MM.1S (cell line): ENCODE measurements around the gene PARVA.

Experiments used
- DNase-seq: peaks from one replicate; pipeline ENCODE4 v3.0.0-alpha.2; 2015
- H2AFZ ChIP-seq: fragments of 300-600 bp; sonication (generic); 2 replicates; pipeline ENCODE4 v1.6.0; 2016; ENCODE audit warnings: antibody characterized with exemption, low read length
- H3F3A ChIP-seq: fragments of 300-600 bp; sonication (generic); 2 replicates; pipeline ENCODE4 v1.6.1; 2016; ENCODE audit warnings: mild to moderate bottlenecking, antibody characterized with exemption, low read length, moderate library complexity, mixed read lengths; ENCODE audit not compliant: insufficient read depth
- H3K27ac ChIP-seq: fragments of 300-600 bp; sonication (generic); 2 replicates; pipeline ENCODE4 v1.5.1; 2016; ENCODE audit warnings: mild to moderate bottlenecking, low read length
- H3K27me3 ChIP-seq: fragments of 300-600 bp; sonication (generic); replicated peaks from 2 replicates; pipeline ENCODE4 v1.6.0; 2016; ENCODE audit warnings: low read length; ENCODE audit not compliant: insufficient read depth
- H3K36me3 ChIP-seq: fragments of 300-600 bp; sonication (generic); replicated peaks from 2 replicates; pipeline ENCODE4 v1.6.1; 2016; ENCODE audit warnings: mild to moderate bottlenecking, low read length, mixed read lengths; ENCODE audit not compliant: insufficient read depth
- H3K4me1 ChIP-seq: fragments of 300-600 bp; sonication (generic); 2 replicates; pipeline ENCODE4 v1.6.1; 2016; ENCODE audit warnings: low read length, mixed read lengths
- H3K4me2 ChIP-seq: fragments of 300-600 bp; sonication (generic); 2 replicates; pipeline ENCODE4 v1.6.0; 2016; ENCODE audit warnings: low read depth, low read length
- H3K4me3 ChIP-seq: fragments of 300-600 bp; sonication (generic); 2 replicates; pipeline ENCODE4 v1.5.1; 2016; ENCODE audit warnings: low read length, mixed read lengths
- H3K79me2 ChIP-seq: fragments of 300-600 bp; sonication (generic); 2 replicates; pipeline ENCODE4 v1.6.1; 2016; ENCODE audit warnings: mixed run types, low read length, mixed read lengths
- H3K9ac ChIP-seq: fragments of 300-600 bp; sonication (generic); 2 replicates; pipeline ENCODE4 v1.6.1; 2016; ENCODE audit warnings: low read length, mixed read lengths
- H3K9me2 ChIP-seq: fragments of 300-600 bp; sonication (generic); replicated peaks from 2 replicates; pipeline ENCODE4 v1.6.1; 2016; ENCODE audit warnings: mild to moderate bottlenecking, low read length, mixed read lengths; ENCODE audit not compliant: insufficient read depth
- H3K9me3 ChIP-seq: fragments of 300-600 bp; sonication (generic); replicated peaks from 2 replicates; pipeline ENCODE4 v1.6.1; 2016; ENCODE audit warnings: mild to moderate bottlenecking, low read length, mixed read lengths; ENCODE audit not compliant: insufficient read depth
- H4K20me1 ChIP-seq: fragments of 300-600 bp; sonication (generic); 2 replicates; pipeline ENCODE4 v1.6.1; 2016; ENCODE audit warnings: mild to moderate bottlenecking, low read length, moderate library complexity, mixed read lengths; ENCODE audit not compliant: insufficient read depth
- CTCF ChIP-seq: fragments of 300-600 bp; sonication (generic); IDR thresholded peaks from 2 replicates; pipeline ENCODE4 v1.5.1; 2016; ENCODE audit warnings: antibody characterized with exemption, low read length, mixed read lengths
- EZH2 ChIP-seq: fragments of 300-600 bp; sonication (generic); optimal IDR thresholded peaks from 2 replicates; pipeline ENCODE3; 2017; ENCODE audit warnings: low read depth, mild to moderate bottlenecking, antibody characterized with exemption, low read length, mixed read lengths
- EZH2phosphoT487 ChIP-seq: fragments of 300-600 bp; sonication (generic); IDR thresholded peaks from 2 replicates; pipeline ENCODE4 v1.6.1; 2018; ENCODE audit warnings: antibody characterized with exemption, low read length

Gene PARVA

DNA sequence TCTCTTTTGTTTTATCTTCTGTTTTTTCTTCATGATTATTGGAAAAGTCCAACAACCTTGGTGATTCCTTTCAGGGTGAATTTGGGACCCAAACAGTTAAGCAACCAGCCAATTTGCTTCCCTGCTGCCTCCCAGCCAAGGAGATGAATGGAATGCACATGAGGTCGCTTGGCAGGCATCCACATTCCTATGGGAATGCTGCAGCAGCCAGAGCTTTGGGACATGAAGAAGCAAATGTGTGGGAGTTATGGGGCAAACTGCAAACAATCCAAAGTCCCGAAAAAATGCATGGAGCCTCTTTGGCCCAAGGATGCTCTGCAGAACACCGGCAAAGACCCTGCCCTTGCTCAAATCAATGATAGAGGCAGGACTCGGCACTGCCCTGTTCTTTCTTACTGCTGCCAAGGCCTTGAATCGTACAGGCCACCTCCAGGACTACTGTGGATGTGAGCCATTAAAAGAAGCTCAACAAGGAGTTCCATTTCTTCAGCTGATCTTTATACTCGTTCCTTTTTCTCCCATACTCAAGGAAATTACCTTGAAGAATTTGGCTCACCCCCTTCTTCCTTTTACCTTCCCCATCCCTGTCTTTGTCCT is 179.5 kb downstream of the PARVA start:
- H3F3A ChIP-seq, result no peaks in the 10 kb centered on the region
- no peaks in the 10 kb centered on the region for H3K9me3 ChIP-seq
- no peak overlapping the region for H3K27ac ChIP-seq
- no peaks in the 10 kb centered on the region for H3K36me3 ChIP-seq
- no peaks in the 10 kb centered on the region for H3K9me2 ChIP-seq
- H3K27me3 ChIP-seq, result no peaks in the 10 kb centered on the region
- H3K9ac ChIP-seq, result no peak overlapping the region
- no peaks in the 10 kb centered on the region for H4K20me1 ChIP-seq
- no peaks in the 10 kb centered on the region for H3K79me2 ChIP-seq
- no peak for DNase-seq
- no peaks in the 10 kb centered on the region for H3K4me1 ChIP-seq
- H3K4me3 ChIP-seq, result no peak overlapping the region
- no peak overlapping the region for H3K4me2 ChIP-seq
- H2AFZ ChIP-seq, result no peak overlapping the region
- no peak for TF ChIP-seq EZH2phosphoT487
- no peak for TF ChIP-seq EZH2
- no peak for TF ChIP-seq CTCF

- no peak overlapping the region for H3K27ac ChIP-seq
- no peaks in the 10 kb centered on the region for H3K27me3 ChIP-seq
Measured at GRCh38 chr11:12559011-12559410, 181.6 kb downstream of the PARVA start.

GRCh38 chr11:12560362-12560761 is 183.0 kb downstream of the PARVA start:
- H3F3A ChIP-seq, result no peaks in the 10 kb centered on the region
- H2AFZ ChIP-seq, result no peak overlapping the region
- no peaks in the 10 kb centered on the region for H3K79me2 ChIP-seq
- no peaks in the 10 kb centered on the region for H3K4me1 ChIP-seq
- no peaks in the 10 kb centered on the region for H4K20me1 ChIP-seq
- no peak for DNase-seq
- no peak overlapping the region for H3K27ac ChIP-seq
- H3K36me3 ChIP-seq, result no peaks in the 10 kb centered on the region
- no peak overlapping the region for H3K9ac ChIP-seq
- H3K4me3 ChIP-seq, result no peak overlapping the region
- no peak overlapping the region for H3K4me2 ChIP-seq
- no peaks in the 10 kb centered on the region for H3K27me3 ChIP-seq
- TF ChIP-seq EZH2phosphoT487 (no peak), CTCF (no peak), EZH2 (no peak)
- no peaks in the 10 kb centered on the region for H3K9me2 ChIP-seq
- no peaks in the 10 kb centered on the region for H3K9me3 ChIP-seq

More at GRCh38 chr11:12559011-12559410, 181.6 kb downstream of the PARVA start:
- H3K4me3 ChIP-seq, result no peak overlapping the region
- no peak overlapping the region for H3K9ac ChIP-seq
- H3K4me1 ChIP-seq, result no peaks in the 10 kb centered on the region
- DNase-seq, result no peak
- no peak overlapping the region for H2AFZ ChIP-seq
- no peaks in the 10 kb centered on the region for H3K79me2 ChIP-seq
- no peaks in the 10 kb centered on the region for H3K9me2 ChIP-seq
- H3K36me3 ChIP-seq, result no peaks in the 10 kb centered on the region
- no peak for TF ChIP-seq EZH2
- no peak for TF ChIP-seq CTCF
- no peak for TF ChIP-seq EZH2phosphoT487
- H3K9me3 ChIP-seq, result no peaks in the 10 kb centered on the region
- H3K4me2 ChIP-seq, result no peak overlapping the region
- H3F3A ChIP-seq, result no peaks in the 10 kb centered on the region
- H4K20me1 ChIP-seq, result no peaks in the 10 kb centered on the region
